ENCODE measurements around the gene SPEM3. TPM values are rescaled to one million over a fixed set of nuclear protein-coding genes. Genes with fewer than 3 reads are reported as not detected.

SPEM3 gene
- not detected for total RNA-seq

GRCh38 chr17:7428557-7428956 is at the start of gene SPEM3:
TSS of gene SPEM3 (plus strand) at chr17:7428857. CDS start at chr17:7428903, 46 bp downstream.
- Mint-ChIP-seq H3K36me3 (no peaks in the 10 kb centered on the region), H3K4me3 (no peak within 1 kb of the TSS), H3K9me3 (no peaks in the 10 kb centered on the region), H3K27me3 (no peaks in the 10 kb centered on the region), H3K4me1 (ENCODE audit: low read depth in 2 of 2) (no peaks in the 10 kb centered on the region), H3K27ac (no peak within 1 kb of the TSS)
- DNase-seq (ENCODE audit: low spot score) (no peak), ATAC-seq (no peak)

DNA sequence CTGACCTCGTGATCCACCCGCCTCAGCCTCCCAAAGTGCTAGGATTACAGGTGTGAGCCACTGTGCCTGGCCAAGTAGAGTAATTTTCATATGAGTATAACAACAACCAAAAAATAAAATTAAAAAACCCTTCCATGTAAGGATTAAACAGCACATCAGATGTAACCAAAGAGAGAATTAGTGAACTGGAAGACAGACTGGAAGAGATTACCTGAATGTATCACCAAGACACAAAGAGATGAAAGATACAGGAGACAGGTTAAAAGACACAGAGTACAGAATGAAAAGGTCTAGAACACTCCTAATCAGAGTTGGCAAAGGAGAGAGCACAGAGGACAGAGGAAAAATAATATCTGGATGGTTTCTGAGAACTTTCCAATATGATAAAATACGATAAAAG is 49.5 kb upstream of the SPEM3 start:
- DNase-seq (ENCODE audit: low spot score) (no peak), ATAC-seq (no peak)
- peaks cover 6% of the 10 kb centered on the region for H3K36me3 Mint-ChIP-seq
- peaks cover 3% of the 10 kb centered on the region for H3K9me3 Mint-ChIP-seq
- peaks cover 32 to 39% of the 10 kb centered on the region in 2 donors for H3K27me3 Mint-ChIP-seq
- H3K4me3 Mint-ChIP-seq, result no peak overlapping the region
- H3K27ac Mint-ChIP-seq, result no peak overlapping the region
- peaks cover 0 to 5% of the 10 kb centered on the region in 2 donors for H3K4me1 Mint-ChIP-seq (ENCODE audit: low read depth in 2 of 2)

- Mint-ChIP-seq H3K27me3 (peaks cover 32 to 39% of the 10 kb centered on the region in 2 donors), H3K27ac (no peak overlapping the region), H3K4me3 (no peak overlapping the region), H3K36me3 (peaks cover 6% of the 10 kb centered on the region), H3K4me1 (ENCODE audit: low read depth in 2 of 2) (peaks cover 0 to 5% of the 10 kb centered on the region in 2 donors), H3K9me3 (peaks cover 3% of the 10 kb centered on the region)
- ATAC-seq (no peak), DNase-seq (ENCODE audit: low spot score) (no peak)
Measured at GRCh38 chr17:7380321-7380720, 48.3 kb upstream of the SPEM3 start.

DNA sequence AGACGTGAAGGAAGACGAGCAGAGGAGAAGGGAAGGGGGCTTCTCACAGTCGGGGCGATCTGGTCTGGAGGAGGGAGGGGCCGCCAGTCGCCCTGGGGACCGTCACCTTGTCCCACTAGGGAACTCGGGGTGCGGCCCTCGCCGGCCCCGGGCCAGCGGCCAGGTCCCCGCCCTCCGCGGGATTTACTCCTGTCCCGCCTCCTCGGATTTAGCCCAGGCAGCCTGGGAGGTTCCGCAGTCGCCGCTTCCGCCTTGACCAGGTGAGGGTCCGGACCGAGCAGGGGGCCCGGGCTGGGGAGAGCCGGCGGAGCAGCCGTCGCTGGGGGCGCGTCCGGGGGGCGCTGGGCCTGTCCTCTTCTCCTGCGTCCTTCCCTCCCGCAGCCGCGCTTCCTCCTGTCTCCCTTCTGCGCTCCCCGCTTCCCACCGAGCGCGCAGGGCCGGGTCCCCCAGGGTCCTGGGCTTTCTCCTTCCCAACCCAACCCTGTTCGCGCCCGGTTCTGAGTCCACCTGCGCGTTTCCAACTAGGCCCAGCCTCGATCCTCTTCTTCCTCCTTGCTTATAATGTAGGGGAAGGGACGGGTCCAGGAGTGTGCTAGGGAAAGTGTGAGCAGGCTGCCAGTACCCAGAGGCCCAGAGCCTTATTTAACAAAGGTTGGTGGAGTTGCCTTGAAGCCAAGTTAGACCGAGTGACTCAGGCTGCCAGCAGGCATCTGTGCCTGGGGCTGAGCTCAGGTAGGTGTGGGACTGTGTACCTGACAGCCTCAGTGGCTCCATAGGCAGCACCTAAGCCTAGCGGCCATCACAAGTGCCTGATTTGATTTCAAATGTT is 47.6 kb upstream of the SPEM3 start, which contains the start of gene TNK1:
Gene TNK1, plus strand, starts transcription at position 235 of the 829 bp plus-strand sequence. CDS start 1,838 bp downstream, outside the sequence.
- ATAC-seq, result no peak
- no peak for DNase-seq (ENCODE audit: low spot score)

DNA sequence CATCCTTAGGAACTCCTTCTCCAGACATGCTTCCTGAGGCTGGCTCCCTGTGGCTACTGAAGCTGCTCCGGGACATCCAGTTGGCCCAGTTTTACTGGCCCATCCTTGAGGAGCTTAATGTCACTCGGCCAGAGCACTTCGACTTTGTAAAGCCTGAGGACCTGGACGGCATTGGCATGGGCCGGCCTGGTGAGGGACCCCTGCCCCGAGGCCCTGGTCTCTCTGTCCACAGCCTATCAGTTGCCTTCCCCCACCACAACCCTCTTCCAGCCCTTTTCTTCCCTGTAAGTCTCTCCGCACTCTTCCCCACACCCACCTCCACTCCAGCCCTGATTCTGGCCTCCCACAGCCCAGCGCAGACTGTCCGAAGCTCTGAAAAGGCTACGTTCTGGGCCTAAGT is 45.8 kb upstream of the SPEM3 start:
- Mint-ChIP-seq H3K27ac (no peak overlapping the region), H3K9me3 (peaks cover 3% of the 10 kb centered on the region), H3K4me1 (ENCODE audit: low read depth in 2 of 2) (peaks cover 0 to 5% of the 10 kb centered on the region in 2 donors), H3K36me3 (peaks cover 6% of the 10 kb centered on the region), H3K4me3 (no peak overlapping the region), H3K27me3 (peaks cover 28 to 30% of the 10 kb centered on the region in 2 donors)
- ATAC-seq, result no peak
- DNase-seq (ENCODE audit: low spot score), result no peak

More for the DNA sequence above, 47.6 kb upstream of the SPEM3 start, which contains the start of gene TNK1:
- Mint-ChIP-seq H3K9me3 (peaks cover 3% of the 10 kb centered on the region), H3K27me3 (peaks cover 32 to 39% of the 10 kb centered on the region in 2 donors), H3K27ac (no peak within 1 kb of the TSS), H3K36me3 (peaks cover 6% of the 10 kb centered on the region), H3K4me1 (ENCODE audit: low read depth in 2 of 2) (peaks cover 0 to 5% of the 10 kb centered on the region in 2 donors), H3K4me3 (no peak within 1 kb of the TSS)

- H3K36me3 Mint-ChIP-seq, result peaks cover 6% of the 10 kb centered on the region
- peaks cover 28 to 30% of the 10 kb centered on the region in 2 donors for H3K27me3 Mint-ChIP-seq
- ATAC-seq (no peak), DNase-seq (ENCODE audit: low spot score) (no peak)
- no peak overlapping the region for H3K4me3 Mint-ChIP-seq
- H3K27ac Mint-ChIP-seq, result no peak overlapping the region
- H3K4me1 Mint-ChIP-seq (ENCODE audit: low read depth in 2 of 2), result peaks cover 0 to 5% of the 10 kb centered on the region in 2 donors
- peaks cover 3% of the 10 kb centered on the region for H3K9me3 Mint-ChIP-seq
Measured at GRCh38 chr17:7383371-7383741, 45.3 kb upstream of the SPEM3 start.

DNA sequence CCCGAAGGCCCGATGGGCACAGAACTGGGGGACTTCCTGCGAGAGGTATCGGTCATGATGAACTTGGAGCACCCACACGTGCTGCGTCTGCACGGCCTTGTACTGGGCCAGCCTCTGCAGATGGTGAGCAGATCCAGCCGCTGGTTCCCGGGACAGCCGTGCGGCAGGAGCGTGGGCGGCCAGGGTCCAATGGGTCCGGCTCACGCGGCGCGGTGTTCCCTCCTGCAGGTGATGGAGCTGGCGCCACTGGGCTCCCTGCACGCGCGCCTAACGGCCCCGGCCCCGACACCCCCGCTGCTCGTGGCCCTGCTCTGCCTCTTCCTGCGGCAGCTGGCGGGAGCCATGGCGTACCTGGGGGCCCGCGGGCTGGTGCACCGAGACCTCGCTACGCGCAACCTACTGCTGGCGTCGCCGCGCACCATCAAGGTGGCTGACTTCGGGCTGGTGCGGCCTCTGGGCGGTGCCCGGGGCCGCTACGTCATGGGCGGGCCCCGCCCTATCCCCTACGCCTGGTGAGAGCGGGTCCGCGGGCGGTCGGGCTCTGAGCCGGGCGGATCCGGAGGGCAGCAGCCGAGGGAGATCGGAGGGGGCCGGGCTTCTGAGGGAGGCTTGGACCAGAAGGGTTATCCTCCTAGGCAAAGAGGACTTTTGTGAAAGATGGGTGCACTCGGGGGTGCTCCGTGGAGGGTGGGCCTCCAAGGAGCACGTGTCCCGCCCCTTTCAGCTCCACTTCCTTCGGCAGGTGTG is 44.7 kb upstream of the SPEM3 start:
- peaks cover 3% of the 10 kb centered on the region for H3K9me3 Mint-ChIP-seq
- DNase-seq (ENCODE audit: low spot score) (no peak), ATAC-seq (peak; percentile 94 to 95)
- peaks cover 0 to 5% of the 10 kb centered on the region in 2 donors for H3K4me1 Mint-ChIP-seq (ENCODE audit: low read depth in 2 of 2)
- H3K36me3 Mint-ChIP-seq, result peaks cover 6% of the 10 kb centered on the region
- peaks cover 28% of the 10 kb centered on the region in 2 donors for H3K27me3 Mint-ChIP-seq
- peak overlapping the region; percentile 22 for H3K4me3 Mint-ChIP-seq
- H3K27ac Mint-ChIP-seq, result no peak overlapping the region

DNA sequence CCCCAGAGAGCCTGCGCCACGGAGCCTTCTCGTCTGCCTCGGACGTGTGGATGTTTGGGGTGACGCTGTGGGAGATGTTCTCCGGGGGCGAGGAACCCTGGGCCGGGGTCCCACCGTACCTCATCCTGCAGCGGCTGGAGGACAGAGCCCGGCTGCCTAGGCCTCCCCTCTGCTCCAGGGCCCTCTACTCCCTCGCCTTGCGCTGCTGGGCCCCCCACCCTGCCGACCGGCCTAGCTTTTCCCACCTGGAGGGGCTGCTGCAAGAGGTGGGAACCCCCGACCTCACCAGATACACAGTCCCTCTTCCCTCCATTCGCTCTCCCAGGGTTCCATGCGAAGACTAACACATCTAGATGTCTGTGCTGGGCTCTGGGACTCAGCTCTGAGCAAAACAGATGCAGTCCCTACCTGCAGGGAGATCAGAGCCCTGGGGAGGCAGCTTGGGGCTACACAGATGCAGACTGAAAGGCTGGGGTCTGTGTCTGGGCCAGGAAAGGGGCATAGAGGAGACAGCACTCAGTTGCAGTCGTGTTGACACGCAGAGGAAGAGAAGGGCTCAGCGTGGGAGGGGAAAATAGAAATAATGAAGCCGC is 44.1 kb upstream of the SPEM3 start:
- Mint-ChIP-seq H3K4me1 (ENCODE audit: low read depth in 2 of 2) (peaks cover 0 to 5% of the 10 kb centered on the region in 2 donors), H3K4me3 (peak overlapping the region; percentile 22), H3K27me3 (peaks cover 21% of the 10 kb centered on the region in 2 donors), H3K36me3 (no peaks in the 10 kb centered on the region), H3K9me3 (no peaks in the 10 kb centered on the region), H3K27ac (no peak overlapping the region)
- no peak for ATAC-seq
- DNase-seq (ENCODE audit: low spot score), result no peak

DNA sequence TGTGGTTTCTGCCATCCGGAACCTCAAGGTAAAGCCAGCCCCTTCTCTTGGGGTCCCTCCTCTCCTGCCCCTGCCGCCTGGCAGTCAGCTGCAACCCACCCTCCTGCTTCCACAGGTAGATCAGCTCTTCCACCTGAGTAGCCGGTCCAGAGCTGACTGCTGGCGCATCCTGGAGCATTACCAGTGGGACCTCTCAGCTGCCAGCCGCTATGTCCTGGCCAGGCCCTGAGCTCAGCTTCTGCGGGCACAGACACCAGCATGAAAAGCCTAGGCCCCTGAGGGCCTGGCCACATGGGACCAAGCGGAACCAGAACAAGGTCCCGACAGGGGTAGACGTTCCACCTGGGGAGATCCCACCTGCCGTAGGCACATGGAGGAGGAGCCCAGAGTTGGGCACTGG is 39.8 kb upstream of the SPEM3 start:
- no peaks in the 10 kb centered on the region for H3K27me3 Mint-ChIP-seq
- H3K4me3 Mint-ChIP-seq, result no peak overlapping the region
- no peak overlapping the region for H3K27ac Mint-ChIP-seq
- no peaks in the 10 kb centered on the region for H3K36me3 Mint-ChIP-seq
- ATAC-seq (no peak), DNase-seq (ENCODE audit: low spot score) (no peak)
- H3K9me3 Mint-ChIP-seq, result no peaks in the 10 kb centered on the region
- peaks cover 4 to 8% of the 10 kb centered on the region in 2 donors for H3K4me1 Mint-ChIP-seq (ENCODE audit: low read depth in 2 of 2)

GRCh38 chr17:7389924-7390910 is 38.4 kb upstream of the SPEM3 start:
- H3K27ac Mint-ChIP-seq, result no peak overlapping the region
- no peaks in the 10 kb centered on the region for H3K9me3 Mint-ChIP-seq
- no peak for DNase-seq (ENCODE audit: low spot score)
- H3K4me3 Mint-ChIP-seq, result no peak overlapping the region
- ATAC-seq, result no peak
- no peaks in the 10 kb centered on the region for H3K27me3 Mint-ChIP-seq
- H3K4me1 Mint-ChIP-seq (ENCODE audit: low read depth in 2 of 2), result peaks cover 9 to 12% of the 10 kb centered on the region in 2 donors
- H3K36me3 Mint-ChIP-seq, result no peaks in the 10 kb centered on the region

- H3K27ac Mint-ChIP-seq, result no peak overlapping the region
- H3K9me3 Mint-ChIP-seq, result no peaks in the 10 kb centered on the region
- DNase-seq (ENCODE audit: low spot score) (no peak), ATAC-seq (no peak)
- no peaks in the 10 kb centered on the region for H3K36me3 Mint-ChIP-seq
- H3K4me1 Mint-ChIP-seq (ENCODE audit: low read depth in 2 of 2), result peaks cover 10 to 12% of the 10 kb centered on the region in 2 donors
- H3K4me3 Mint-ChIP-seq, result no peak overlapping the region
- no peaks in the 10 kb centered on the region for H3K27me3 Mint-ChIP-seq
Measured at GRCh38 chr17:7391307-7391706, 37.4 kb upstream of the SPEM3 start.

- Mint-ChIP-seq H3K27ac (no peak overlapping the region), H3K27me3 (no peaks in the 10 kb centered on the region), H3K4me3 (peak overlapping the region; percentile 88), H3K4me1 (ENCODE audit: low read depth in 2 of 2) (peaks cover 10 to 12% of the 10 kb centered on the region in 2 donors), H3K36me3 (no peaks in the 10 kb centered on the region), H3K9me3 (no peaks in the 10 kb centered on the region)
- no peak for ATAC-seq
- DNase-seq (ENCODE audit: low spot score), result no peak
Measured at GRCh38 chr17:7392696-7393612, 35.7 kb upstream of the SPEM3 start.

Measured in natural killer cell treated with Interleukin-12 subunit alpha and Interleukin-12 subunit beta and Interleukin-15 and Interleukin-18, amount 100 ng/mL, for 72 hours (primary cell).